Stomach (tissue), 9 donors: ENCODE measurements around the gene PITRM1. TPM values are rescaled to one million over a fixed set of nuclear protein-coding genes. Genes with fewer than 3 reads are reported as not detected.

Source experiments
- DNase-seq, 2 donors: peaks; one replicate each; pipeline versions ENCODE4 v3.0.0 to v3.0.0-alpha.2; 2013 to 2019
- H3K27ac ChIP-seq, 5 donors: fragments of 200-600 bp in 4 of 5; sonication (generic) in 4 of 5; one replicate each; pipeline ENCODE4 v1.5.1; 2013 to 2019; ENCODE audit warnings: mild to moderate bottlenecking in 1 of 5, moderate library complexity in 1 of 5
- H3K27me3 ChIP-seq, 3 donors: fragments of 200-600 bp; sonication (generic); one replicate each; pipeline ENCODE4 v1.5.1; 2017 to 2019; ENCODE audit warnings: mixed run types in 1 of 3
- H3K36me3 ChIP-seq, 4 donors: fragments of 200-600 bp; sonication (generic); 1 replicate in 3 of 4; 2 replicates in 1 of 4; pipeline ENCODE4 v1.5.1; 2016 to 2019
- H3K4me1 ChIP-seq, 4 donors: fragments of 200-600 bp; sonication (generic); one replicate each; pipeline ENCODE4 v1.5.1; 2016 to 2019
- H3K4me3 ChIP-seq, 4 donors: fragments of 200-600 bp; sonication (generic) in 3 of 4; one replicate each; pipeline ENCODE4 v1.5.1; 2016 to 2019; ENCODE audit warnings: mild to moderate bottlenecking in 1 of 4
- H3K9me3 ChIP-seq, 4 donors: fragments of 200-600 bp; sonication (generic); one replicate each; pipeline ENCODE4 v1.5.1; 2016 to 2019
- CTCF ChIP-seq, 7 experiments: fragments of 450-650 bp in 4 of 7; fragments of 200-600 bp in 3 of 7; sonication (generic) in 3 of 7; IDR thresholded peaks; one replicate each; pipeline ENCODE4 v1.5.1; 2016 to 2019; ENCODE audit warnings: antibody characterized with exemption in 7 of 7, control low read depth in 2 of 7, mild to moderate bottlenecking in 1 of 7
- EP300 ChIP-seq: sonication (generic); formaldehyde crosslinking; IDR thresholded peaks from one replicate; pipeline ENCODE4 v1.6.1; 2017; ENCODE audit warnings: antibody characterized with exemption
- POLR2A ChIP-seq, 4 donors: fragments of 450-650 bp; IDR thresholded peaks; one replicate each; pipeline ENCODE4 v1.6.1; 2016; ENCODE audit warnings: antibody characterized with exemption in 4 of 4, control low read depth in 2 of 4, mild to moderate bottlenecking in 1 of 4, moderate library complexity in 1 of 4
- POLR2AphosphoS5 ChIP-seq, 3 donors: sonication (generic); formaldehyde crosslinking; IDR thresholded peaks; one replicate each; pipeline ENCODE4 v1.6.1; 2016; ENCODE audit warnings: antibody characterized with exemption in 3 of 3
- WGBS, 5 donors: extraction: QIAGEN DNeasy Blood & Tissue Kit in 3 of 5; methylation state at CpG; one replicate each; pipeline versions ENCODE4 v1.1.5 to v1.1.7; 2013 to 2018; 5-methylcytosine and 5-hydroxymethylcytosine counted together
- intact Hi-C: fragments of 100-400 bp; cut with DNase I; formaldehyde crosslinking; loops from one replicate; pipeline ENCODE4 v1.15.1; 2023; ENCODE audit warnings: low total_unique reads
- polyA plus RNA-seq, 3 donors: library from polyadenylated mRNA; stranded (reverse); fragments of 200-250 nt; gene quantifications; one replicate each; pipeline ENCODE4 v1.2.3, GENCODE V29; 2013
- total RNA-seq, 5 donors: library from RNA; depleted of rRNA; stranded (reverse); fragments of >200 nt; gene quantifications; one replicate each; pipeline versions ENCODE4 v1.1.0 to v1.2.3, GENCODE V29; 2014 to 2016
- donor health status: healthy with polysubstance abuse.
- donor health status: Bipolar disorder and iron deficiency.
- donor health status: healthy.

Gene PITRM1
- total and polyA plus RNA-seq, 8 donors = 32.3 to 95.1 (median 57.1) TPM

DNA sequence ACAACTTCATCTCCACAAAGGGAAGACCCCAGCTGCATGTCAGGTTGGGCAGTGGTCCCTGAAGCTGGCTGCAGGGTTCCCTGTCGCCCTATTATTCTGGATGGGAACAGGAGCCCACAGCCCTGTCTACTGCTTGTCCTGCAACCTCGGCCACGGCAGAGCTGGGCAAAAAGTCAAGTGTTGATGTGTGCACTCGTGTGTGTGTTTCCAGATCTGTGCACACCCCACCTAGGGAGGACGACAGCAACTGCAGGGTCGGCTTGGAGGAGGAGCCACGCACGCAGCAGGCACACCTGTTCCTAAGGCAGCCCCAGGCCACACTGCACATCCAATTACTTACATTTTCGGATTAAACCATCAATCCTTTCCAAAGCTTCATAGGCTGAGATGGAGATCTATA lies 23.6 kb downstream of the PITRM1 start:
- H3K27ac ChIP-seq = no peak overlapping the region
- no peaks in the 10 kb centered on the region for H3K9me3 ChIP-seq
- DNase-seq = no peak
- H3K36me3 ChIP-seq = peaks cover 85 to 100% (median 100%) of the 10 kb centered on the region in 4 donors
- no peaks in the 10 kb centered on the region for H3K27me3 ChIP-seq
- intact Hi-C loops = no loop called here
- no peak overlapping the region for H3K4me3 ChIP-seq
- TF ChIP-seq EP300 (no peak), POLR2A (IDR thresholded peaks at IDR 0.05) (no peak), POLR2AphosphoS5 (IDR thresholded peaks at IDR 0.05) (no peak), CTCF (IDR thresholded peaks at IDR 0.05) (no peak)
- H3K4me1 ChIP-seq = no peaks in the 10 kb centered on the region
- WGBS, 5 donors = 71 to 86% (median 85%) methylated on average over 9 of the region's 9 CpGs

DNA sequence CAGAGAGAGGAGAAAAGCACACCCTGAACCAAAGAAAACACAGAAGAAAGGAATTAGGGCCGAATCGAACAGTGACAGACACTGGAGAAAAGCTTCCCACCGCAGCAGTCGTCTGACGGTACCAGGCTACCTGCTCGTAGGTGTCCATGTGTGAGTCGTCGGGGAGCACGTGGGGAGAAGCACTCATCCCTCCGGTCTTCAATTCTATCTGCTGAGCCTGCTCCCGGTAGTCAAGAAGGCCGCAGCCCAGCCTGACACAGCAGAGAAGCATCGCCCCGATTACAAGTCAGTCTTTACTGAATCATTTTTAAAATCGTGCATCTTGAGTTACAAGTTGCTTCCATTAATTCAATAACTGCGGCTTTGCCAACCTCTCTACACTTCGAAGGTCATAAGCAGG lies 24.5 kb downstream of the PITRM1 start:
- H3K9me3 ChIP-seq = no peaks in the 10 kb centered on the region
- WGBS, 5 donors = 87 to 95% (median 90%) methylated on average over 17 of the region's 17 CpGs
- H3K36me3 ChIP-seq = peaks cover 87 to 100% (median 100%) of the 10 kb centered on the region in 4 donors
- no peak for TF ChIP-seq POLR2A (IDR thresholded peaks at IDR 0.05)
- TF ChIP-seq EP300 = no peak
- TF ChIP-seq POLR2AphosphoS5 (IDR thresholded peaks at IDR 0.05) = no peak
- TF ChIP-seq CTCF (IDR thresholded peaks at IDR 0.05) = no peak
- no peak overlapping the region for H3K4me3 ChIP-seq
- H3K27ac ChIP-seq = no peak overlapping the region
- no peaks in the 10 kb centered on the region for H3K27me3 ChIP-seq
- no peaks in the 10 kb centered on the region for H3K4me1 ChIP-seq
- no peak for DNase-seq
- intact Hi-C loops = no loop called here

- Histone ChIP-seq H3K27ac (no peak overlapping the region), H3K36me3 (peaks cover 85 to 100% (median 100%) of the 10 kb centered on the region in 4 donors), H3K9me3 (no peaks in the 10 kb centered on the region), H3K4me1 (no peaks in the 10 kb centered on the region), H3K4me3 (no peak overlapping the region), H3K27me3 (no peaks in the 10 kb centered on the region)
- WGBS, 5 donors = 89 to 96% (median 92%) methylated on average over 17 of the region's 17 CpGs
- intact Hi-C loops = no loop called here
- DNase-seq = no peak
- no peak for TF ChIP-seq POLR2AphosphoS5 (IDR thresholded peaks at IDR 0.05)
- TF ChIP-seq EP300 = no peak
- no peak for TF ChIP-seq POLR2A (IDR thresholded peaks at IDR 0.05)
- no peak for TF ChIP-seq CTCF (IDR thresholded peaks at IDR 0.05)
Observed at GRCh38 chr10:3147117-3147820, 25.3 kb downstream of the PITRM1 start.

DNA sequence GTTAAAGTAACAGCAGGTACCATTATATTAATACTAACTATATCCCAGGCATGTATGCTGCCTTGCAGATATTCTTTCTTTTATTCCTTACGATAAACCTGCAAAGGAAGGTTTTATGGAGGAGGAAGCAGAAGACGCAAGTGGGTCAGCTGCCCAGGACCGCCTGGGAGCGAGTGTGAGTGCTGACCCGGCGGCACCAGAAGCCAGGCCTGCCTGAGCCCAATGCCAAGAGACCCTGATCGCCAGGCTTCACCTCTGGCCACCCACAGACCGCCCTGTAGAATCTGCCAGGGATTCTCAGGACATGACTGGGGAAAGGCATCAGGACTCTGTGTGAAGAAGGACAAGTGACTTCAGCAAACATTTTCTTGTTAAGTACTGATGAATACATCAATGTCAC lies 26.3 kb downstream of the PITRM1 start:
- Histone ChIP-seq H3K4me1 (no peaks in the 10 kb centered on the region), H3K36me3 (peaks cover 90 to 100% (median 100%) of the 10 kb centered on the region in 4 donors), H3K9me3 (no peaks in the 10 kb centered on the region), H3K27me3 (no peaks in the 10 kb centered on the region), H3K27ac (no peak overlapping the region), H3K4me3 (no peak overlapping the region)
- no peak for DNase-seq
- TF ChIP-seq POLR2AphosphoS5 (IDR thresholded peaks at IDR 0.05) (no peak), POLR2A (IDR thresholded peaks at IDR 0.05) (no peak), CTCF (IDR thresholded peaks at IDR 0.05) (no peak), EP300 (no peak)
- intact Hi-C loops = no loop called here
- WGBS, 5 donors = 91 to 98% (median 96%) methylated on average over 8 of the region's 8 CpGs
